ENCODE data around the gene IFNGR2.
"Not testable (repeated sequence)": the region's sequence is repeated elsewhere in the genome, so short reads cannot be mapped to it uniquely, and the experiment has no call there.

The IFNGR2 gene

DNA sequence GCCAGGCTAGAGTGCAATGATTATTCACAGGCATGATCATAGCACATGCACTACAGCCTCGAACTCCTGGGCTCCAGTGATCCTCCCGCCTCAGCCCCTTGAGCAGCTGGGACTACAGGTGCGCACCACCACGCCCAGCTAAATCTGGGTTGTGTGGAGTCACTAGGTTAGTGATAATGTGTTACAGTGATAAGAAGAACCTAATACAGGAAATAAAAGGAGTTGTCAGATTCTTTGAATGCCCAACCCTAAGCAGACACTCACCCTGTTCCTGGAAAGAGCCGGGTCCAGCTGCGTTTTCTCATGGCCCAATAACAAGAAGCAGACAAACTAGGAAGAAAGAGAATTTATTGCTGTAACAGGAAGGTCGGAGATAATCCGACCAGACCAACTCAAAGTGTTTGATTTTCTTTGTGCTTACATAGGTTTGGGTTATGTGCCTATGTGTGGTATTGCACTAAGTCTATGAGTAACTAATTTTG, 8.8 kb downstream of the IFNGR2 start:
- no peaks in the 10 kb centered on the region for H3K9me3 ChIP-seq (ENCODE audit: insufficient read depth, low read length, severe bottlenecking)
- DNase-seq (no peak), ATAC-seq (ENCODE audit: insufficient read depth, low read depth) (no peak)
- no peaks in the 10 kb centered on the region for H3K27me3 ChIP-seq (ENCODE audit: insufficient read depth, low read length, poor library complexity)
- no peak overlapping the region for H3K4me3 ChIP-seq (ENCODE audit: low read depth in 1 of 2, low read length in 2 of 2)
- peaks cover 51% of the 10 kb centered on the region for H4K20me1 ChIP-seq (ENCODE audit: insufficient read depth, low read length)
- TF ChIP-seq EZH2 (IDR thresholded peaks at IDR 0.05; ENCODE audit: borderline replicate concordance, low read depth, low read length, severe bottlenecking), result no peak
- TF ChIP-seq, protein P1, sequence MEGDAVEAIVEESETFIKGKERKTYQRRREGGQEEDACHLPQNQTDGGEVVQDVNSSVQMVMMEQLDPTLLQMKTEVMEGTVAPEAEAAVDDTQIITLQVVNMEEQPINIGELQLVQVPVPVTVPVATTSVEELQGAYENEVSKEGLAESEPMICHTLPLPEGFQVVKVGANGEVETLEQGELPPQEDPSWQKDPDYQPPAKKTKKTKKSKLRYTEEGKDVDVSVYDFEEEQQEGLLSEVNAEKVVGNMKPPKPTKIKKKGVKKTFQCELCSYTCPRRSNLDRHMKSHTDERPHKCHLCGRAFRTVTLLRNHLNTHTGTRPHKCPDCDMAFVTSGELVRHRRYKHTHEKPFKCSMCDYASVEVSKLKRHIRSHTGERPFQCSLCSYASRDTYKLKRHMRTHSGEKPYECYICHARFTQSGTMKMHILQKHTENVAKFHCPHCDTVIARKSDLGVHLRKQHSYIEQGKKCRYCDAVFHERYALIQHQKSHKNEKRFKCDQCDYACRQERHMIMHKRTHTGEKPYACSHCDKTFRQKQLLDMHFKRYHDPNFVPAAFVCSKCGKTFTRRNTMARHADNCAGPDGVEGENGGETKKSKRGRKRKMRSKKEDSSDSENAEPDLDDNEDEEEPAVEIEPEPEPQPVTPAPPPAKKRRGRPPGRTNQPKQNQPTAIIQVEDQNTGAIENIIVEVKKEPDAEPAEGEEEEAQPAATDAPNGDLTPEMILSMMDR (IDR thresholded peaks at IDR 0.05; ENCODE audit: borderline replicate concordance, extremely low read depth, low read length, poor library complexity, severe bottlenecking), result no peak
- H3K4me1 ChIP-seq (ENCODE audit: insufficient read depth, low read length), result peaks cover 5% of the 10 kb centered on the region; the same call in 1 of the 2 replicates
- H3K79me2 ChIP-seq (ENCODE audit: insufficient read depth, low read length), result peaks cover 86% of the 10 kb centered on the region
- no peak overlapping the region for H3K4me2 ChIP-seq (ENCODE audit: insufficient read depth, low read length)
- peaks cover 52% of the 10 kb centered on the region for H3K36me3 ChIP-seq (ENCODE audit: insufficient read depth, low read length)
- no peak overlapping the region for H2AFZ ChIP-seq (ENCODE audit: low read depth, low read length)
- H3K9ac ChIP-seq (ENCODE audit: low read depth, low read length), result no peak overlapping the region
- no peak overlapping the region for H3K27ac ChIP-seq (ENCODE audit: low read length)

DNA sequence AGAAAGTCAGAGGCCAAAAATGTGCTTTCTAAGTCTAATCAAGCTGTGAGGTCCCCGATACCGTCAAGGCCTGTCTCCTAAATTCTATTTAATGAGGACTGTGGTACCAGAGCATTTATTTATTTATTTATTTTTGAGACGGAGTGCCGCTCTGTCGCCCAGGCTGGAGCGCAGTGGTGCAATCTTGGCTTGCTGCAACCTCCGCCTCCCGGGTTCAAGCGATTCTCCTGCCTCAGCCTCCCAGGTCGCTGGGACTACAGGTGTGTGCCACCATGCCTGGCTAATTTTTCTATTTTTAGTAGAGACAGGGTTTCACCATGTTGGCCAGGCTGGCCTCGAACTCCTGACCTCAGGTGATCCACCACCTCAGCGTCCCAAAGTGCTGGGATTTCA, 9.2 kb downstream of the IFNGR2 start:
- Histone ChIP-seq H4K20me1 (ENCODE audit: insufficient read depth, low read length) (peaks cover 49% of the 10 kb centered on the region), H3K79me2 (ENCODE audit: insufficient read depth, low read length) (peaks cover 82% of the 10 kb centered on the region), H3K36me3 (ENCODE audit: insufficient read depth, low read length) (peaks cover 52% of the 10 kb centered on the region)
- not testable (repeated sequence) for H3K27me3 ChIP-seq (ENCODE audit: insufficient read depth, low read length, poor library complexity); H3K9me3 ChIP-seq (ENCODE audit: insufficient read depth, low read length, severe bottlenecking); H2AFZ ChIP-seq (ENCODE audit: low read depth, low read length); H3K4me3 ChIP-seq (ENCODE audit: low read depth in 1 of 2, low read length in 2 of 2); H3K9ac ChIP-seq (ENCODE audit: low read depth, low read length); H3K4me1 ChIP-seq (ENCODE audit: insufficient read depth, low read length); H3K27ac ChIP-seq (ENCODE audit: low read length); H3K4me2 ChIP-seq (ENCODE audit: insufficient read depth, low read length); ATAC-seq (ENCODE audit: insufficient read depth, low read depth); DNase-seq

DNA sequence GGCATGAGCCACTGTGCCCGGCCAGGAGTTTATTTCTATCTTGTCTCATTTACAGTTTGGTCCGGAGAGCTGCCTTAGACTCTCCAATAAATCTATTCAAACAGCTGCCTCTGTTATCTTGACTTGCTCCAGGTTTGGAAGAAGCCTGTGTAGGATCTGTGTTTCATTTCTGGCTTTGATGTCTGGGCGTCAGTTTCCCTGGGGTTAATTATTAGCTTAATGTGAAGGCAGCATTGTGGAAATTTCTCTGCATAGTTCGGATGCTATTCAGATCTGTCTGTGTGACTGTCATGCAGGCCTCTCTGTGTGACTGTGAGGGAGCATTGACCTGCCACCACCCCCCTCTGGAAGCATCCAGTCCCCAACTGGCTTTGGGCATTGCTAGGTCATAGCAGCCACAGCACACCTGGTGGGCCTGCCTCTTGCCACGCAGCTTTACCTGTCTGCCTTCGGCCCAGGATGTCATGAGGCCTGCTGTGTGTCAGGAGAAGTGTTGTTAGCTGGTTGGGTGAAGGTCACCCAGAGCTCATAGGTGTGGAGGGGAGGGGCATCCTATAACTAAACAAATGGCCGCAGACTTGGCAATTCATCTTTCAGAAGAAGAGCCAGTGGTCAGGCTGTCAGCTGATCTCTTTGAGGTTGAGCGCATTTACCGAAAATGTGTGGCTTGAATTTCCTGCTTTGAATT, 9.8 kb downstream of the IFNGR2 start:
- Histone ChIP-seq H3K9me3 (ENCODE audit: insufficient read depth, low read length, severe bottlenecking) (no peaks in the 10 kb centered on the region), H4K20me1 (ENCODE audit: insufficient read depth, low read length) (peaks cover 49% of the 10 kb centered on the region), H3K4me1 (ENCODE audit: insufficient read depth, low read length) (no peaks in the 10 kb centered on the region), H3K79me2 (ENCODE audit: insufficient read depth, low read length) (peaks cover 80% of the 10 kb centered on the region), H3K27me3 (ENCODE audit: insufficient read depth, low read length, poor library complexity) (no peaks in the 10 kb centered on the region), H3K36me3 (ENCODE audit: insufficient read depth, low read length) (peaks cover 56% of the 10 kb centered on the region), H2AFZ (ENCODE audit: low read depth, low read length) (no peak overlapping the region), H3K4me2 (ENCODE audit: insufficient read depth, low read length) (no peak overlapping the region), H3K9ac (ENCODE audit: low read depth, low read length) (no peak overlapping the region), H3K4me3 (ENCODE audit: low read depth in 1 of 2, low read length in 2 of 2) (no peak overlapping the region), H3K27ac (ENCODE audit: low read length) (no peak overlapping the region)
- DNase-seq (no peak), ATAC-seq (ENCODE audit: insufficient read depth, low read depth) (no peak)
- TF ChIP-seq EZH2 (IDR thresholded peaks at IDR 0.05; ENCODE audit: borderline replicate concordance, low read depth, low read length, severe bottlenecking), result no peak
- TF ChIP-seq, protein P1 (IDR thresholded peaks at IDR 0.05; ENCODE audit: borderline replicate concordance, extremely low read depth, low read length, poor library complexity, severe bottlenecking), result no peak

DNA sequence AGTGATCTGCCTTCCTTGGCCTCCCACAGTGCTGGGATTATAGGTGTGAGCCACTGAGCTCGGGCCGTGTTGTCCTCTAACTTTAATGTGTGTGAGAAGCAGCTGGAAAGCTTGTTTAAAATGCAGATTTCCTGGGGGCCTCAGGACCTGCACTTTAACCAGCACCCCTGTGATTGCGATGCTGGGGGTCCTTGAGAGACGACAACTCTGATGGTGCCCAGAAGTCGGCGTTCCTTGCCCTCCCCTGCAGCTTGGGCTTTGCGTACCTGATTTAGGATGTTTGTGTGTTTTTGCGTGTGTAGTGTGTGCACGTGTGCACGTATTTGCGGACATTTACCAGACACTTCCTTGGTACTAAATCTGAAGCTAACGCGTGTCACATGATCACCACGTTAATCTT, 10.9 kb downstream of the IFNGR2 start:
- no peak for ATAC-seq (ENCODE audit: insufficient read depth, low read depth)
- no peak overlapping the region for H3K27ac ChIP-seq (ENCODE audit: low read length)

More for the DNA sequence above, 10.9 kb downstream of the IFNGR2 start:
- H3K4me2 ChIP-seq (ENCODE audit: insufficient read depth, low read length), result no peak overlapping the region
- no peak overlapping the region for H2AFZ ChIP-seq (ENCODE audit: low read depth, low read length)
- H3K9me3 ChIP-seq (ENCODE audit: insufficient read depth, low read length, severe bottlenecking), result no peaks in the 10 kb centered on the region
- H4K20me1 ChIP-seq (ENCODE audit: insufficient read depth, low read length), result peaks cover 44% of the 10 kb centered on the region
- no peak overlapping the region for H3K9ac ChIP-seq (ENCODE audit: low read depth, low read length)
- no peak overlapping the region for H3K4me3 ChIP-seq (ENCODE audit: low read depth in 1 of 2, low read length in 2 of 2)
- DNase-seq, result no peak
- no peaks in the 10 kb centered on the region for H3K27me3 ChIP-seq (ENCODE audit: insufficient read depth, low read length, poor library complexity)
- peaks cover 75% of the 10 kb centered on the region for H3K79me2 ChIP-seq (ENCODE audit: insufficient read depth, low read length)
- peaks cover 63% of the 10 kb centered on the region for H3K36me3 ChIP-seq (ENCODE audit: insufficient read depth, low read length)
- TF ChIP-seq, protein P1 (IDR thresholded peaks at IDR 0.05; ENCODE audit: borderline replicate concordance, extremely low read depth, low read length, poor library complexity, severe bottlenecking), result no peak
- TF ChIP-seq EZH2 (IDR thresholded peaks at IDR 0.05; ENCODE audit: borderline replicate concordance, low read depth, low read length, severe bottlenecking), result no peak
- no peaks in the 10 kb centered on the region for H3K4me1 ChIP-seq (ENCODE audit: insufficient read depth, low read length)

Measured in DND-41 (cell line).